Osteoblast (primary cell): ENCODE data around the gene SPAG7. TPM values are rescaled to one million over a fixed set of nuclear protein-coding genes. Genes with fewer than 3 reads are reported as not detected.

Source experiments
- DNase-seq: peaks from one replicate; pipeline ENCODE4 v3.0.0; 2011; ENCODE audit warnings: low spot score, mixed read lengths; ENCODE audit not compliant: insufficient read length; ENCODE audit errors: missing footprints
- H2AFZ ChIP-seq: 2 replicates; pipeline ENCODE4 v1.6.0; 2011; ENCODE audit warnings: mild to moderate bottlenecking, low read length
- H3K27ac ChIP-seq: 2 replicates; pipeline ENCODE4 v1.5.1; 2011; ENCODE audit warnings: mild to moderate bottlenecking, low read depth, low read length, moderate library complexity
- H3K27me3 ChIP-seq: 2 replicates; pipeline ENCODE4 v1.6.0; 2012; ENCODE audit warnings: mild to moderate bottlenecking, control low read depth, inconsistent platforms, low read length, moderate library complexity; ENCODE audit not compliant: insufficient read depth
- H3K36me3 ChIP-seq: 2 replicates; pipeline ENCODE4 v1.5.1; 2011; ENCODE audit warnings: mild to moderate bottlenecking, low read length, control low read depth, moderate library complexity; ENCODE audit not compliant: insufficient read depth
- H3K4me1 ChIP-seq: 2 replicates; pipeline ENCODE4 v1.5.1; 2011; ENCODE audit warnings: mild to moderate bottlenecking, low read length, control low read depth, moderate library complexity; ENCODE audit not compliant: insufficient read depth
- H3K4me2 ChIP-seq: 2 replicates; pipeline ENCODE4 v1.6.0; 2011; ENCODE audit warnings: mild to moderate bottlenecking, low read length; ENCODE audit not compliant: insufficient read depth
- H3K4me3 ChIP-seq: fragments of 200-600 bp; sonication (generic); 3 replicates; pipeline ENCODE4 v1.5.1; 2012; ENCODE audit warnings: mild to moderate bottlenecking, low read length, inconsistent platforms; ENCODE audit not compliant: insufficient read depth
- H3K79me2 ChIP-seq: 2 replicates; pipeline ENCODE4 v1.6.0; 2012; ENCODE audit warnings: mild to moderate bottlenecking, low read length, control low read depth, inconsistent platforms; ENCODE audit not compliant: insufficient read depth
- H3K9me3 ChIP-seq: 2 replicates; pipeline ENCODE4 v1.5.1; 2011; ENCODE audit warnings: low read depth, low read length, control low read depth
- H4K20me1 ChIP-seq: 2 replicates; pipeline ENCODE4 v1.6.0; 2012; ENCODE audit warnings: mild to moderate bottlenecking, low read length, control low read depth; ENCODE audit not compliant: insufficient read depth
- total RNA-seq: library from RNA; depleted of rRNA; stranded (reverse); fragments of >200 nt; gene quantifications from 2 replicates; pipeline ENCODE4 v1.2.3, GENCODE V29; 2012
- TF ChIP-seq, protein P1 (sequence below): IDR thresholded peaks from 2 replicates; pipeline ENCODE4 v1.5.1; 2011; ENCODE audit warnings: mild to moderate bottlenecking, low read depth, low read length, moderate library complexity; ENCODE audit errors: extremely low read depth

Gene SPAG7, protein sequence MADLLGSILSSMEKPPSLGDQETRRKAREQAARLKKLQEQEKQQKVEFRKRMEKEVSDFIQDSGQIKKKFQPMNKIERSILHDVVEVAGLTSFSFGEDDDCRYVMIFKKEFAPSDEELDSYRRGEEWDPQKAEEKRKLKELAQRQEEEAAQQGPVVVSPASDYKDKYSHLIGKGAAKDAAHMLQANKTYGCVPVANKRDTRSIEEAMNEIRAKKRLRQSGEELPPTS
- 34.0 and 39.8 TPM in 2 replicates for total RNA-seq

DNA sequence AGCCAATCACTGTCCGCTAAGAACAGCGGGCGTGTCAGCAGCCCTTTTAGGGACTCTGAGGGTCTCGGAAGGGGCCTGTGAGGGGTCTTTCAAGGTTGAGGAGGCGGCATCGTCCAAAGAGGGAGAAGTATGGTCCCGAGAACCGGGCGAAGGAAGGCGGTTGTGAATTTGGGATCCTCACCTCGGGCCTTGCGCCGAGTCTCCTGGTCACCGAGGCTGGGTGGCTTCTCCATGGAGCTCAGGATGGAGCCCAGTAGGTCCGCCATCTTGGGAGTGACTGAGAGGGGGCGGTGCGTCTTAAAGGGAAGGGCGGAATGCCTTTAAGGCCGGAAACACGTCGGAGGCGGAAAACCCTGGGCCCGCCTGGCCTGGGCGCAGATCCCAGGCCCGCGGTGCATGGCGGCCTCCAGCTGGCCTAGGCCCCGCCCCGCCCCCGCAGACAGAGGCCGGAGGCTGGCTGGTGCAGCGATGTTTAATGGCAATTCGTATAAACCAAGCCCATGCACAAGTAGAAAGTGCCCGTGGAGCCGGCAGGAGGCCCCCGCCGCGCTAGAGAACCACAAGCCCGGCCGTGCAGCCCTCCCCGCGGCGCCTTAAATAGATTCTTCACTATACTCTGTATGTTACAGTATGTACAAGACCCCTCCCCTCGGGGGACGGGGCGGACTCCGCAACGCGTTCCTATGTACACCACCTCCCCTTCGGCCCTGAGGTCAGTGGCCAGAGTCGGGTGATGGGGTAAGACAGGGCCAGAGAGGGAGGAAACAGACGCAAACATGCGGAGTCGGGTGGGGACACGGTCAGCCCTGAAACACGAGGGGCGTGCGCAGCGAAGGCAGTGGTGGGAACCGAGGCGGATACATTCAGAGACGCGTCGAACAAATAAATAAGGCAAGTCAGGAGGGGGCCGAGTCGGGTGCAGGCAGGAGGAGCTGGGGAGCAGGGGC lies at the start of gene SPAG7:
TSS of gene SPAG7 (minus strand) at position 279 of the 947 bp plus-strand sequence. CDS start at position 266, 13 bp downstream.
- H3K4me3 ChIP-seq, result peak within 1 kb of the TSS; percentile 89
- peak within 1 kb of the TSS; percentile 96 for H3K27ac ChIP-seq
- H3K36me3 ChIP-seq, result peaks cover 21% of the 10 kb centered on the region
- TF ChIP-seq, protein P1, sequence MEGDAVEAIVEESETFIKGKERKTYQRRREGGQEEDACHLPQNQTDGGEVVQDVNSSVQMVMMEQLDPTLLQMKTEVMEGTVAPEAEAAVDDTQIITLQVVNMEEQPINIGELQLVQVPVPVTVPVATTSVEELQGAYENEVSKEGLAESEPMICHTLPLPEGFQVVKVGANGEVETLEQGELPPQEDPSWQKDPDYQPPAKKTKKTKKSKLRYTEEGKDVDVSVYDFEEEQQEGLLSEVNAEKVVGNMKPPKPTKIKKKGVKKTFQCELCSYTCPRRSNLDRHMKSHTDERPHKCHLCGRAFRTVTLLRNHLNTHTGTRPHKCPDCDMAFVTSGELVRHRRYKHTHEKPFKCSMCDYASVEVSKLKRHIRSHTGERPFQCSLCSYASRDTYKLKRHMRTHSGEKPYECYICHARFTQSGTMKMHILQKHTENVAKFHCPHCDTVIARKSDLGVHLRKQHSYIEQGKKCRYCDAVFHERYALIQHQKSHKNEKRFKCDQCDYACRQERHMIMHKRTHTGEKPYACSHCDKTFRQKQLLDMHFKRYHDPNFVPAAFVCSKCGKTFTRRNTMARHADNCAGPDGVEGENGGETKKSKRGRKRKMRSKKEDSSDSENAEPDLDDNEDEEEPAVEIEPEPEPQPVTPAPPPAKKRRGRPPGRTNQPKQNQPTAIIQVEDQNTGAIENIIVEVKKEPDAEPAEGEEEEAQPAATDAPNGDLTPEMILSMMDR, result peak; percentile 6
- peak within 1 kb of the TSS; percentile 82 for H2AFZ ChIP-seq
- H3K4me2 ChIP-seq, result peak within 1 kb of the TSS; percentile 90
- H3K4me1 ChIP-seq, result peaks cover 34% of the 10 kb centered on the region
- no peaks in the 10 kb centered on the region for H3K27me3 ChIP-seq
- no peaks in the 10 kb centered on the region for H4K20me1 ChIP-seq
- peaks cover 17% of the 10 kb centered on the region for H3K79me2 ChIP-seq
- peak; percentile 98 for DNase-seq
- H3K9me3 ChIP-seq, result no peaks in the 10 kb centered on the region

DNA sequence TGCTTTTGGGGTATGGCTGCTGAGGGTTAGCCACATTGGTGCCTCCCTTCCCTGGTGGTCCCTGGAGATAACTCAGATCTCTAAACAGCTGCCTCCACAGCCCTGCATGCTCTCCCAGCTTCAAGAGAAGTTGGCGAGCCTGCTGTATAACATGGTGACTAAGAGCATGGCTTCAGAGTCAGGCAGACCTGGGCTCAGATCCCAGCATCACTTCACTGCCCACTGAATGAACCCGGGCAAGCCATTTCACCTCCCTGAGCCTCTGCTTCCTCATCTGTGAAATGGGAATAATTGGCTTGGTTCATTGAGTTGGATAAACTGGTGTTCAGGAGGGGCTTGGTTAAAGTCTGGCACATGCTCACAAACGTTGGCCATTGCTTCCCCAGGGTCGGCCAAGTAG lies 46.7 kb upstream of the SPAG7 start:
- TF ChIP-seq, protein P1, result no peak
- no peak for DNase-seq
- H3K4me1 ChIP-seq, result peaks cover 9% of the 10 kb centered on the region
- no peaks in the 10 kb centered on the region for H3K27me3 ChIP-seq
- no peaks in the 10 kb centered on the region for H3K9me3 ChIP-seq
- H3K4me2 ChIP-seq, result no peak overlapping the region
- peaks cover 64% of the 10 kb centered on the region for H3K36me3 ChIP-seq
- H2AFZ ChIP-seq, result no peak overlapping the region
- H3K27ac ChIP-seq, result no peak overlapping the region
- H3K79me2 ChIP-seq, result no peaks in the 10 kb centered on the region
- H3K4me3 ChIP-seq, result no peak overlapping the region
- H4K20me1 ChIP-seq, result peaks cover 2% of the 10 kb centered on the region

DNA sequence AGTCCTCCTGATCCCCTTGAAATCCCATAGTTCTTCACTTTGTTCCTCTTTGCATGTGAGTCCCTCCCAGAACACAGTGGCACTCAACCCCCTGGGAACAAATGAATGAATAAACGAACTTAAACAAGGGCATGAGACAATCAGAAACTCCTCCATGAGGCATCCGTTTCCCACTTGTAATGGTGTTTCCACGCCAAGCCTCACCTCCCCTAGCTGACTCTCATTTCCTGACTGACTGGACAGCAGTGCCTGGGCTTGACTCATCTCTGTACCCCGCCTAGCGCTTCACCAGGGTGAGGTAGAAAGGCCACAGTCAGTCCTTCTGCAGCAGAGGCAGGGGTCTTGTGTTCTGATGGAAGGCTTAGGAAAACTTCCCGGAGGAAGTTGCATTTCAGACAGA lies 44.3 kb upstream of the SPAG7 start:
- no peak overlapping the region for H2AFZ ChIP-seq
- peaks cover 9% of the 10 kb centered on the region for H3K4me1 ChIP-seq
- no peaks in the 10 kb centered on the region for H3K9me3 ChIP-seq
- no peak overlapping the region for H3K4me3 ChIP-seq
- no peaks in the 10 kb centered on the region for H3K79me2 ChIP-seq
- H3K36me3 ChIP-seq, result peaks cover 67% of the 10 kb centered on the region
- TF ChIP-seq, protein P1, result no peak
- H4K20me1 ChIP-seq, result no peaks in the 10 kb centered on the region
- H3K27ac ChIP-seq, result peak overlapping the region; percentile 44
- peak; percentile 97 for DNase-seq
- H3K4me2 ChIP-seq, result no peak overlapping the region
- no peaks in the 10 kb centered on the region for H3K27me3 ChIP-seq
